ENCODE results near the gene CCDC83. TPM values are rescaled to one million over a fixed set of nuclear protein-coding genes. Genes with fewer than 3 reads are reported as not detected.

The CCDC83 gene
- total and polyA plus RNA-seq, 2 experiments from 2014 or later = not detected

DNA sequence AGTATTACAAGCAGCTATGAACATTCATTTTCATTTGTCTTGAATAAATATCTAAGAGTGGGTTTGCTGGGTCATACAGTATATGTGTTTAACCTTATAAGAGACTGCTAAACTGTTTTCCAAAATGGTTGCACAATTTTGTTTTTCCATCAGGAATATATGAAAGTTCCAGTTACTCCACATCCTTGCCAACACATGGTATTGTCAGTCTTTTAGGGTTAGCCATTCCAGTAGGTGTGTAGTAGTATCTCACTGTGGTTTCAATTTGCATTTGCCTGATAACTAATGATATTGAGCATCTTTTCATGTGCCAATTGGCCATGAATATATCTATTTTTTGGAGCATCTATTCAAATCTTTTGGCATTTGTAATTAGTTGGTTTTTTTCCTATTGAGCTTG is 7.7 kb upstream of the CCDC83 start:
- Histone ChIP-seq H2AFZ (no peak overlapping the region), H3K4me1 (ENCODE audit: insufficient read depth) (no peaks in the 10 kb centered on the region), H3F3A (replicated peaks; ENCODE audit: low read depth) (no peaks in the 10 kb centered on the region), H3K36me3 (ENCODE audit: insufficient read depth) (peaks cover 5% of the 10 kb centered on the region; the same call in 1 of the 2 replicates), H3K79me2 (replicated peaks; ENCODE audit: insufficient read depth) (no peaks in the 10 kb centered on the region), H4K20me1 (replicated peaks; ENCODE audit: insufficient read depth) (no peaks in the 10 kb centered on the region), H3K27ac (ENCODE audit: low read depth) (no peak overlapping the region), H3K9me2 (ENCODE audit: insufficient read depth) (no peaks in the 10 kb centered on the region; the same call in 1 of the 2 replicates), H3K4me2 (no peak overlapping the region), H3K27me3 (ENCODE audit: insufficient read depth) (no peaks in the 10 kb centered on the region), H3K4me3 (no peak overlapping the region)
- no peak overlapping the region for H3K27ac Mint-ChIP-seq
- no peaks in the 10 kb centered on the region for H3K4me1 Mint-ChIP-seq
- ATAC-seq (no peak), DNase-seq (ENCODE audit: low spot score) (no peak)
- H3K36me3 Mint-ChIP-seq (ENCODE audit: low read depth) = peaks cover 26% of the 10 kb centered on the region
- TF ChIP-seq JUNB (IDR thresholded peaks at IDR 0.05; ENCODE audit: unreplicated experiment) (no peak), STAT1 (IDR thresholded peaks at IDR 0.05; ENCODE audit: unreplicated experiment) (no peak), POLR2AphosphoS5 (IDR thresholded peaks at IDR 0.05; ENCODE audit: low read depth) (no peak), ZNF331 (CRISPR knock-in tag; IDR thresholded peaks at IDR 0.05; ENCODE audit: low read depth) (no peak), NANOG (IDR thresholded peaks at IDR 0.05; ENCODE audit: borderline replicate concordance) (no peak), EZH2phosphoT487 (IDR thresholded peaks at IDR 0.05; ENCODE audit: unreplicated experiment) (no peak), ZNF114 (CRISPR knock-in tag; IDR thresholded peaks at IDR 0.05) (no peak), EZH2 (IDR thresholded peaks at IDR 0.05; ENCODE audit: low read depth, unreplicated experiment) (no peak), CREB1 (CRISPR knock-in tag; IDR thresholded peaks at IDR 0.05; ENCODE audit: low read depth) (no peak)
- TF ChIP-seq, protein P1, sequence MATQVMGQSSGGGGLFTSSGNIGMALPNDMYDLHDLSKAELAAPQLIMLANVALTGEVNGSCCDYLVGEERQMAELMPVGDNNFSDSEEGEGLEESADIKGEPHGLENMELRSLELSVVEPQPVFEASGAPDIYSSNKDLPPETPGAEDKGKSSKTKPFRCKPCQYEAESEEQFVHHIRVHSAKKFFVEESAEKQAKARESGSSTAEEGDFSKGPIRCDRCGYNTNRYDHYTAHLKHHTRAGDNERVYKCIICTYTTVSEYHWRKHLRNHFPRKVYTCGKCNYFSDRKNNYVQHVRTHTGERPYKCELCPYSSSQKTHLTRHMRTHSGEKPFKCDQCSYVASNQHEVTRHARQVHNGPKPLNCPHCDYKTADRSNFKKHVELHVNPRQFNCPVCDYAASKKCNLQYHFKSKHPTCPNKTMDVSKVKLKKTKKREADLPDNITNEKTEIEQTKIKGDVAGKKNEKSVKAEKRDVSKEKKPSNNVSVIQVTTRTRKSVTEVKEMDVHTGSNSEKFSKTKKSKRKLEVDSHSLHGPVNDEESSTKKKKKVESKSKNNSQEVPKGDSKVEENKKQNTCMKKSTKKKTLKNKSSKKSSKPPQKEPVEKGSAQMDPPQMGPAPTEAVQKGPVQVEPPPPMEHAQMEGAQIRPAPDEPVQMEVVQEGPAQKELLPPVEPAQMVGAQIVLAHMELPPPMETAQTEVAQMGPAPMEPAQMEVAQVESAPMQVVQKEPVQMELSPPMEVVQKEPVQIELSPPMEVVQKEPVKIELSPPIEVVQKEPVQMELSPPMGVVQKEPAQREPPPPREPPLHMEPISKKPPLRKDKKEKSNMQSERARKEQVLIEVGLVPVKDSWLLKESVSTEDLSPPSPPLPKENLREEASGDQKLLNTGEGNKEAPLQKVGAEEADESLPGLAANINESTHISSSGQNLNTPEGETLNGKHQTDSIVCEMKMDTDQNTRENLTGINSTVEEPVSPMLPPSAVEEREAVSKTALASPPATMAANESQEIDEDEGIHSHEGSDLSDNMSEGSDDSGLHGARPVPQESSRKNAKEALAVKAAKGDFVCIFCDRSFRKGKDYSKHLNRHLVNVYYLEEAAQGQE (IDR thresholded peaks at IDR 0.05; ENCODE audit: unreplicated experiment) = no peak
- TF ChIP-seq, protein P2, sequence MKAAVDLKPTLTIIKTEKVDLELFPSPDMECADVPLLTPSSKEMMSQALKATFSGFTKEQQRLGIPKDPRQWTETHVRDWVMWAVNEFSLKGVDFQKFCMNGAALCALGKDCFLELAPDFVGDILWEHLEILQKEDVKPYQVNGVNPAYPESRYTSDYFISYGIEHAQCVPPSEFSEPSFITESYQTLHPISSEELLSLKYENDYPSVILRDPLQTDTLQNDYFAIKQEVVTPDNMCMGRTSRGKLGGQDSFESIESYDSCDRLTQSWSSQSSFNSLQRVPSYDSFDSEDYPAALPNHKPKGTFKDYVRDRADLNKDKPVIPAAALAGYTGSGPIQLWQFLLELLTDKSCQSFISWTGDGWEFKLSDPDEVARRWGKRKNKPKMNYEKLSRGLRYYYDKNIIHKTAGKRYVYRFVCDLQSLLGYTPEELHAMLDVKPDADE (IDR thresholded peaks at IDR 0.05) = no peak
- TF ChIP-seq, protein P3, sequence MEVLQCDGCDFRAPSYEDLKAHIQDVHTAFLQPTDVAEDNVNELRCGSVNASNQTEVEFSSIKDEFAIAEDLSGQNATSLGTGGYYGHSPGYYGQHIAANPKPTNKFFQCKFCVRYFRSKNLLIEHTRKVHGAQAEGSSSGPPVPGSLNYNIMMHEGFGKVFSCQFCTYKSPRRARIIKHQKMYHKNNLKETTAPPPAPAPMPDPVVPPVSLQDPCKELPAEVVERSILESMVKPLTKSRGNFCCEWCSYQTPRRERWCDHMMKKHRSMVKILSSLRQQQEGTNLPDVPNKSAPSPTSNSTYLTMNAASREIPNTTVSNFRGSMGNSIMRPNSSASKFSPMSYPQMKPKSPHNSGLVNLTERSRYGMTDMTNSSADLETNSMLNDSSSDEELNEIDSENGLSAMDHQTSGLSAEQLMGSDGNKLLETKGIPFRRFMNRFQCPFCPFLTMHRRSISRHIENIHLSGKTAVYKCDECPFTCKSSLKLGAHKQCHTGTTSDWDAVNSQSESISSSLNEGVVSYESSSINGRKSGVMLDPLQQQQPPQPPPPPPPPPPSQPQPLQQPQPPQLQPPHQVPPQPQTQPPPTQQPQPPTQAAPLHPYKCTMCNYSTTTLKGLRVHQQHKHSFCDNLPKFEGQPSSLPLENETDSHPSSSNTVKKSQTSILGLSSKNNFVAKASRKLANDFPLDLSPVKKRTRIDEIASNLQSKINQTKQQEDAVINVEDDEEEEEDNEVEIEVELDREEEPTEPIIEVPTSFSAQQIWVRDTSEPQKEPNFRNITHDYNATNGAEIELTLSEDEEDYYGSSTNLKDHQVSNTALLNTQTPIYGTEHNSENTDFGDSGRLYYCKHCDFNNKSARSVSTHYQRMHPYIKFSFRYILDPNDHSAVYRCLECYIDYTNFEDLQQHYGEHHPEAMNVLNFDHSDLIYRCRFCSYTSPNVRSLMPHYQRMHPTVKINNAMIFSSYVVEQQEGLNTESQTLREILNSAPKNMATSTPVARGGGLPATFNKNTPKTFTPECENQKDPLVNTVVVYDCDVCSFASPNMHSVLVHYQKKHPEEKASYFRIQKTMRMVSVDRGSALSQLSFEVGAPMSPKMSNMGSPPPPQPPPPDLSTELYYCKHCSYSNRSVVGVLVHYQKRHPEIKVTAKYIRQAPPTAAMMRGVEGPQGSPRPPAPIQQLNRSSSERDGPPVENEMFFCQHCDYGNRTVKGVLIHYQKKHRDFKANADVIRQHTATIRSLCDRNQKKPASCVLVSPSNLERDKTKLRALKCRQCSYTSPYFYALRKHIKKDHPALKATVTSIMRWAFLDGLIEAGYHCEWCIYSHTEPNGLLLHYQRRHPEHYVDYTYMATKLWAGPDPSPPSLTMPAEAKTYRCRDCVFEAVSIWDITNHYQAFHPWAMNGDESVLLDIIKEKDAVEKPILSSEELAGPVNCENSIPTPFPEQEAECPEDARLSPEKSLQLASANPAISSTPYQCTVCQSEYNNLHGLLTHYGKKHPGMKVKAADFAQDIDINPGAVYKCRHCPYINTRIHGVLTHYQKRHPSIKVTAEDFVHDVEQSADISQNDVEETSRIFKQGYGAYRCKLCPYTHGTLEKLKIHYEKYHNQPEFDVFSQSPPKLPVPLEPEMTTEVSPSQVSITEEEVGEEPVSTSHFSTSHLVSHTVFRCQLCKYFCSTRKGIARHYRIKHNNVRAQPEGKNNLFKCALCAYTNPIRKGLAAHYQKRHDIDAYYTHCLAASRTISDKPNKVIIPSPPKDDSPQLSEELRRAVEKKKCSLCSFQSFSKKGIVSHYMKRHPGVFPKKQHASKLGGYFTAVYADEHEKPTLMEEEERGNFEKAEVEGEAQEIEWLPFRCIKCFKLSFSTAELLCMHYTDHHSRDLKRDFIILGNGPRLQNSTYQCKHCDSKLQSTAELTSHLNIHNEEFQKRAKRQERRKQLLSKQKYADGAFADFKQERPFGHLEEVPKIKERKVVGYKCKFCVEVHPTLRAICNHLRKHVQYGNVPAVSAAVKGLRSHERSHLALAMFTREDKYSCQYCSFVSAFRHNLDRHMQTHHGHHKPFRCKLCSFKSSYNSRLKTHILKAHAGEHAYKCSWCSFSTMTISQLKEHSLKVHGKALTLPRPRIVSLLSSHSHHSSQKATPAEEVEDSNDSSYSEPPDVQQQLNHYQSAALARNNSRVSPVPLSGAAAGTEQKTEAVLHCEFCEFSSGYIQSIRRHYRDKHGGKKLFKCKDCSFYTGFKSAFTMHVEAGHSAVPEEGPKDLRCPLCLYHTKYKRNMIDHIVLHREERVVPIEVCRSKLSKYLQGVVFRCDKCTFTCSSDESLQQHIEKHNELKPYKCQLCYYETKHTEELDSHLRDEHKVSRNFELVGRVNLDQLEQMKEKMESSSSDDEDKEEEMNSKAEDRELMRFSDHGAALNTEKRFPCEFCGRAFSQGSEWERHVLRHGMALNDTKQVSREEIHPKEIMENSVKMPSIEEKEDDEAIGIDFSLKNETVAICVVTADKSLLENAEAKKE (CRISPR knock-in tag; IDR thresholded peaks at IDR 0.05) = no peak
- TF ChIP-seq, protein P4, sequence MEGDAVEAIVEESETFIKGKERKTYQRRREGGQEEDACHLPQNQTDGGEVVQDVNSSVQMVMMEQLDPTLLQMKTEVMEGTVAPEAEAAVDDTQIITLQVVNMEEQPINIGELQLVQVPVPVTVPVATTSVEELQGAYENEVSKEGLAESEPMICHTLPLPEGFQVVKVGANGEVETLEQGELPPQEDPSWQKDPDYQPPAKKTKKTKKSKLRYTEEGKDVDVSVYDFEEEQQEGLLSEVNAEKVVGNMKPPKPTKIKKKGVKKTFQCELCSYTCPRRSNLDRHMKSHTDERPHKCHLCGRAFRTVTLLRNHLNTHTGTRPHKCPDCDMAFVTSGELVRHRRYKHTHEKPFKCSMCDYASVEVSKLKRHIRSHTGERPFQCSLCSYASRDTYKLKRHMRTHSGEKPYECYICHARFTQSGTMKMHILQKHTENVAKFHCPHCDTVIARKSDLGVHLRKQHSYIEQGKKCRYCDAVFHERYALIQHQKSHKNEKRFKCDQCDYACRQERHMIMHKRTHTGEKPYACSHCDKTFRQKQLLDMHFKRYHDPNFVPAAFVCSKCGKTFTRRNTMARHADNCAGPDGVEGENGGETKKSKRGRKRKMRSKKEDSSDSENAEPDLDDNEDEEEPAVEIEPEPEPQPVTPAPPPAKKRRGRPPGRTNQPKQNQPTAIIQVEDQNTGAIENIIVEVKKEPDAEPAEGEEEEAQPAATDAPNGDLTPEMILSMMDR (conservative IDR thresholded peaks at IDR 0.05; ENCODE audit: low read depth in 2 of 2) = no peak
- H3K4me3 Mint-ChIP-seq = no peak overlapping the region
- peaks cover 4% of the 10 kb centered on the region for H3K27me3 Mint-ChIP-seq (ENCODE audit: insufficient read depth, low read depth, poor library complexity)
- peaks cover 44% of the 10 kb centered on the region for H3K9me3 Mint-ChIP-seq
